DND-41 (cell line): ENCODE results near the gene KLHDC7B.

ENCODE experiments used
- ATAC-seq: fragments of 200-7000 bp; cut with Tn5 transposase; 3 replicates; pipeline ENCODE4 v1.9.1; 2021; ENCODE audit warnings: low read depth; ENCODE audit not compliant: insufficient read depth
- DNase-seq: peaks from one replicate; pipeline ENCODE4 v3.0.0-alpha.2; 2020
- H2AFZ ChIP-seq: 2 replicates; pipeline ENCODE4 v1.6.0; 2012; ENCODE audit warnings: low read depth, low read length
- H3K27ac ChIP-seq: 2 replicates; pipeline ENCODE4 v1.5.1; 2012; ENCODE audit warnings: low read length, inconsistent platforms
- H3K27me3 ChIP-seq: fragments of 200-600 bp; sonication (generic); 2 replicates; pipeline ENCODE4 v1.6.0; 2012; ENCODE audit warnings: low read length, mild to moderate bottlenecking, inconsistent platforms; ENCODE audit not compliant: insufficient read depth, poor library complexity
- H3K36me3 ChIP-seq: 2 replicates; pipeline ENCODE4 v1.5.1; 2012; ENCODE audit warnings: low read length, inconsistent platforms; ENCODE audit not compliant: insufficient read depth
- H3K4me1 ChIP-seq: 2 replicates; pipeline ENCODE4 v1.5.1; 2012; ENCODE audit warnings: mild to moderate bottlenecking, low read length; ENCODE audit not compliant: insufficient read depth
- H3K4me2 ChIP-seq: 2 replicates; pipeline ENCODE4 v1.6.0; 2012; ENCODE audit warnings: mild to moderate bottlenecking, moderate library complexity, low read length, inconsistent platforms; ENCODE audit not compliant: insufficient read depth
- H3K4me3 ChIP-seq, 2 experiments: fragments of 200-600 bp in 1 of 2; shearing (Covaris generic) in 1 of 2; 2 replicates each; pipeline ENCODE4 v1.5.1; 2012 to 2016; ENCODE audit warnings: inconsistent platforms in 2 of 2, low read length in 2 of 2, mild to moderate bottlenecking in 2 of 2, low read depth in 1 of 2, moderate library complexity in 1 of 2
- H3K79me2 ChIP-seq: 2 replicates; pipeline ENCODE4 v1.6.0; 2012; ENCODE audit warnings: low read length, inconsistent platforms; ENCODE audit not compliant: insufficient read depth
- H3K9ac ChIP-seq: 2 replicates; pipeline ENCODE4 v1.6.0; 2012; ENCODE audit warnings: low read depth, mild to moderate bottlenecking, inconsistent platforms, low read length, moderate library complexity
- H3K9me3 ChIP-seq: 2 replicates; pipeline ENCODE4 v1.5.1; 2012; ENCODE audit warnings: low read length, moderate library complexity, mild to moderate bottlenecking, inconsistent platforms; ENCODE audit not compliant: insufficient read depth, severe bottlenecking
- H4K20me1 ChIP-seq: 2 replicates; pipeline ENCODE4 v1.6.0; 2012; ENCODE audit warnings: low read length; ENCODE audit not compliant: insufficient read depth
- EZH2 ChIP-seq: IDR thresholded peaks from 3 replicates; pipeline ENCODE4 v1.6.1; 2012; ENCODE audit warnings: borderline replicate concordance, low read depth, mild to moderate bottlenecking, moderate library complexity, low read length, inconsistent platforms; ENCODE audit not compliant: severe bottlenecking
- TF ChIP-seq, protein P1 (sequence below): IDR thresholded peaks from 2 replicates; pipeline ENCODE4 v1.5.1; 2012; ENCODE audit warnings: borderline replicate concordance, low read length, moderate library complexity, mild to moderate bottlenecking; ENCODE audit not compliant: poor library complexity, severe bottlenecking; ENCODE audit errors: extremely low read depth

KLHDC7B gene

DNA sequence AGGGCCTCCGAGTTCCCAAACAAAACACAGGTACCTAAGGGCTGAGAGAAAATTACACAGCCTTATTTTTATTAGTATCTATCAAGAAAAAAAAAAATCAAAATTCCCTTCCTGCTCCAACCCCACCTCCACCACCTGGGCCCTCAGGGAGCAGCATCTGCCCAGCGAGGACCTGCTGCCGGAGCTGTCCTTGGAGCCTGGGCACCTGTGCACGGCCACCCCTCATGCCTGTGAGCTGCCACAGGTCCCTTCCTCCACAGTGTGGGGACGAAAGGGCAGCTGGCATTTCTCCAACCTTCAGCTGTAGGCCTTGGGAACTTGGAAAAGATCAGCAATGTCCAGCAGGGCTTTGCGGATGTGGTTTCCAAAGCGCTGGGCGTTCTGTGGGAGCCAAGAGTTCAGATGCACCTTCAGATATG lies 23.4 kb downstream of the KLHDC7B start:
- Histone ChIP-seq H3K27me3 (no peaks in the 10 kb centered on the region), H3K36me3 (peaks cover 64% of the 10 kb centered on the region), H3K27ac (no peak overlapping the region), H3K9ac (no peak overlapping the region), H3K4me3 (no peak overlapping the region), H2AFZ (no peak overlapping the region), H4K20me1 (no peaks in the 10 kb centered on the region; the same call in 1 of the 2 replicates), H3K79me2 (no peaks in the 10 kb centered on the region), H3K9me3 (no peaks in the 10 kb centered on the region), H3K4me1 (no peaks in the 10 kb centered on the region), H3K4me2 (no peak overlapping the region)
- TF ChIP-seq EZH2: no peak
- TF ChIP-seq, protein P1, sequence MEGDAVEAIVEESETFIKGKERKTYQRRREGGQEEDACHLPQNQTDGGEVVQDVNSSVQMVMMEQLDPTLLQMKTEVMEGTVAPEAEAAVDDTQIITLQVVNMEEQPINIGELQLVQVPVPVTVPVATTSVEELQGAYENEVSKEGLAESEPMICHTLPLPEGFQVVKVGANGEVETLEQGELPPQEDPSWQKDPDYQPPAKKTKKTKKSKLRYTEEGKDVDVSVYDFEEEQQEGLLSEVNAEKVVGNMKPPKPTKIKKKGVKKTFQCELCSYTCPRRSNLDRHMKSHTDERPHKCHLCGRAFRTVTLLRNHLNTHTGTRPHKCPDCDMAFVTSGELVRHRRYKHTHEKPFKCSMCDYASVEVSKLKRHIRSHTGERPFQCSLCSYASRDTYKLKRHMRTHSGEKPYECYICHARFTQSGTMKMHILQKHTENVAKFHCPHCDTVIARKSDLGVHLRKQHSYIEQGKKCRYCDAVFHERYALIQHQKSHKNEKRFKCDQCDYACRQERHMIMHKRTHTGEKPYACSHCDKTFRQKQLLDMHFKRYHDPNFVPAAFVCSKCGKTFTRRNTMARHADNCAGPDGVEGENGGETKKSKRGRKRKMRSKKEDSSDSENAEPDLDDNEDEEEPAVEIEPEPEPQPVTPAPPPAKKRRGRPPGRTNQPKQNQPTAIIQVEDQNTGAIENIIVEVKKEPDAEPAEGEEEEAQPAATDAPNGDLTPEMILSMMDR: no peak
- ATAC-seq (no peak), DNase-seq (no peak)

DNA sequence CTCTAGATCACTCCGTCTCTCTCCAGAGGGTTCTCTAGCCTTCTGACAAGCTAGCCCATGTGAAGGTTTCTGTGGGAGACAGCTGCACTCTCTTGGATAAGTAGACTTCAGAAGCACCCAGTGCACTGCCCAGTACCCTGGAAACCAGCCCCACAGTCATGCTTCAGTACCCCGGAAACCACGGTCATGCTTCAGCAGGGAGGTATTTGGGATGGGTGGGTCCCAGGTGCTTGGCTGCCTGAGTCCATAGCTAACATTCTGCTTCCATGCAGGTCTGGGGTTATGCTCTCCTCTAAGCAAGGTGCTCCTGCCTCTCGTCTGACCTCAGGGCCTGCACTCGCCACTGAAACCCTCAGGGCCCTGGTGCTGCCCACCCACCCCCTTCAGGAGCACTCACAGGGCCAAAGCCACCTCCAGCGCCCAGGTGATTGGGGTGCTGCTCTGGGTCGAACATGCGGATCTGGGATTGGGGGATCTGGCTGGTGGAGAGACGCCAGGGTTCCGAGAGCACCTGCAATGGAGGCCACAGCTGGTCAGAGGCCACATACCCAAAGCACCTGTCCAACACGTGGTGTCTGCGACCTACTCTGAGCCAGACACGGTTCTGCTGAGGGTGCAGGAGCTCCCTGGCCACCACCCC lies 24.3 kb downstream of the KLHDC7B start:
- Histone ChIP-seq H3K4me1 (no peaks in the 10 kb centered on the region), H3K79me2 (no peaks in the 10 kb centered on the region), H3K27ac (no peak overlapping the region), H3K27me3 (no peaks in the 10 kb centered on the region), H3K9me3 (no peaks in the 10 kb centered on the region), H3K4me3 (no peak overlapping the region), H3K4me2 (no peak overlapping the region), H3K36me3 (peaks cover 71% of the 10 kb centered on the region), H3K9ac (no peak overlapping the region), H2AFZ (no peak overlapping the region), H4K20me1 (no peaks in the 10 kb centered on the region; the same call in 1 of the 2 replicates)
- ATAC-seq: no peak
- TF ChIP-seq, protein P1: no peak
- TF ChIP-seq EZH2: no peak
- DNase-seq: no peak

DNA sequence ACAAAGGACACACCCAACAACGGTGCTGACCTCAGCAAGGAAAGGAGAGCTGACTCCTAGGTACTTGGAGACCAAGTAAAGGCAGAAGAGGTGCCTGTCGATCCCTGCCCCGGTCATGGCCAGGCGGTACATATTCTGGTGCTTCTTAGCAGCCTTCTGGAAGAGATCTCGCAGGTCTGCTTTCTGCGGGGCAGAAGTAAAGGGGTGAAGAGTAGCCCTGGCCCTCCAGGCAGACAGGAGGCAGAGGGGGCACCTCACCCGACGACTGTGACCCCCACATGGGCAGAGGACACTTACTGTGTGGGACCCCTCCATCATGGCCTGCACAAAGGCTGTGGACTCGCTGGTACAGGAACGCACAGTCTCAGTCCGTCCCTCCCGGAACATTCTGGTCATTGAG lies 25.2 kb downstream of the KLHDC7B start:
- Histone ChIP-seq H3K27me3 (no peaks in the 10 kb centered on the region), H3K9ac (no peak overlapping the region)
- ATAC-seq: no peak

More for the DNA sequence above, 25.2 kb downstream of the KLHDC7B start:
- Histone ChIP-seq H3K79me2 (no peaks in the 10 kb centered on the region), H3K4me3 (no peak overlapping the region), H3K36me3 (peaks cover 78% of the 10 kb centered on the region), H3K4me2 (no peak overlapping the region), H2AFZ (no peak overlapping the region), H3K9me3 (no peaks in the 10 kb centered on the region), H3K27ac (no peak overlapping the region), H3K4me1 (no peaks in the 10 kb centered on the region), H4K20me1 (no peaks in the 10 kb centered on the region; the same call in 1 of the 2 replicates)
- TF ChIP-seq, protein P1: no peak
- no peak for TF ChIP-seq EZH2
- DNase-seq: no peak
